ENCODE measurements around the gene C1QTNF12.

The C1QTNF12 gene

GRCh38 chr1:1282998-1283397 is 36.5 kb upstream of the C1QTNF12 start:
- no peaks in the 10 kb centered on the region for H3K9me3 ChIP-seq
- peaks cover 3% of the 10 kb centered on the region for H3K4me1 ChIP-seq
- no peaks in the 10 kb centered on the region for H3K36me3 ChIP-seq
- no peak for DNase-seq
- H3K27me3 ChIP-seq, result peaks cover 9% of the 10 kb centered on the region
- no peak overlapping the region for H3K4me3 ChIP-seq (ENCODE audit: low read depth, low read length)
- TF ChIP-seq CTCF (IDR thresholded peaks at IDR 0.05; ENCODE audit: low read depth, low read length), result no peak

GRCh38 chr1:1281533-1282321 is 35.2 kb upstream of the C1QTNF12 start:
- H3K9me3 ChIP-seq, result no peaks in the 10 kb centered on the region
- H3K4me3 ChIP-seq (ENCODE audit: low read depth, low read length), result no peak overlapping the region
- no peaks in the 10 kb centered on the region for H3K27me3 ChIP-seq
- peaks cover 3% of the 10 kb centered on the region for H3K4me1 ChIP-seq
- TF ChIP-seq CTCF (IDR thresholded peaks at IDR 0.05; ENCODE audit: low read depth, low read length), result no peak
- no peaks in the 10 kb centered on the region for H3K36me3 ChIP-seq
- DNase-seq, result no peak

GRCh38 chr1:1280782-1281481 is 34.4 kb upstream of the C1QTNF12 start:
- H3K27me3 ChIP-seq, result no peaks in the 10 kb centered on the region
- H3K4me3 ChIP-seq (ENCODE audit: low read depth, low read length), result no peak overlapping the region
- H3K9me3 ChIP-seq, result no peaks in the 10 kb centered on the region
- TF ChIP-seq CTCF (IDR thresholded peaks at IDR 0.05; ENCODE audit: low read depth, low read length), result no peak
- peaks cover 3% of the 10 kb centered on the region for H3K4me1 ChIP-seq
- no peak for DNase-seq
- H3K36me3 ChIP-seq, result no peaks in the 10 kb centered on the region

- peaks cover 3% of the 10 kb centered on the region for H3K4me1 ChIP-seq
- DNase-seq, result no peak
- H3K4me3 ChIP-seq (ENCODE audit: low read depth, low read length), result no peak overlapping the region
- H3K27me3 ChIP-seq, result no peaks in the 10 kb centered on the region
- no peak for TF ChIP-seq CTCF (IDR thresholded peaks at IDR 0.05; ENCODE audit: low read depth, low read length)
- no peaks in the 10 kb centered on the region for H3K36me3 ChIP-seq
- H3K9me3 ChIP-seq, result no peaks in the 10 kb centered on the region
These were observed 32.5 kb upstream of the C1QTNF12 start for GRCh38 chr1:1279028-1279427.

- H3K36me3 ChIP-seq, result no peaks in the 10 kb centered on the region
- DNase-seq, result no peak
- H3K4me1 ChIP-seq, result peaks cover 3% of the 10 kb centered on the region
- H3K4me3 ChIP-seq (ENCODE audit: low read depth, low read length), result no peak overlapping the region
- no peak for TF ChIP-seq CTCF (IDR thresholded peaks at IDR 0.05; ENCODE audit: low read depth, low read length)
- no peaks in the 10 kb centered on the region for H3K27me3 ChIP-seq
- H3K9me3 ChIP-seq, result no peaks in the 10 kb centered on the region
These were observed 32.1 kb upstream of the C1QTNF12 start for GRCh38 chr1:1278620-1279019.

GRCh38 chr1:1275836-1276235 is 29.3 kb upstream of the C1QTNF12 start:
- no peak for DNase-seq
- peaks cover 8% of the 10 kb centered on the region for H3K36me3 ChIP-seq
- H3K4me1 ChIP-seq, result no peaks in the 10 kb centered on the region
- TF ChIP-seq CTCF (IDR thresholded peaks at IDR 0.05; ENCODE audit: low read depth, low read length), result no peak
- no peaks in the 10 kb centered on the region for H3K27me3 ChIP-seq
- H3K9me3 ChIP-seq, result no peaks in the 10 kb centered on the region
- no peak overlapping the region for H3K4me3 ChIP-seq (ENCODE audit: low read depth, low read length)

Measured in BE2C (cell line).